Mucosa of stomach (tissue), 1 donor: Measurements from ENCODE around the gene PACSIN3.

Source experiments
- H3K27me3 ChIP-seq: one replicate; pipeline ENCODE4 v1.7.0; 2013; ENCODE audit warnings: mild to moderate bottlenecking, low read length; ENCODE audit not compliant: control insufficient read depth, insufficient read depth
- H3K36me3 ChIP-seq: one replicate; pipeline ENCODE4 v1.7.0; 2013; ENCODE audit warnings: low read length; ENCODE audit not compliant: control insufficient read depth, insufficient read depth
- H3K4me1 ChIP-seq: one replicate; pipeline ENCODE4 v1.7.0; 2013; ENCODE audit warnings: mild to moderate bottlenecking, low read length; ENCODE audit not compliant: control insufficient read depth, insufficient read depth
- H3K4me3 ChIP-seq: one replicate; pipeline ENCODE4 v1.7.0; 2013; ENCODE audit warnings: low read length
- H3K9ac ChIP-seq: one replicate; pipeline ENCODE4 v1.7.0; 2013; ENCODE audit warnings: mild to moderate bottlenecking, low read length, moderate library complexity
- H3K9me3 ChIP-seq: one replicate; pipeline ENCODE4 v1.7.0; 2013; ENCODE audit warnings: mild to moderate bottlenecking, low read length, moderate library complexity; ENCODE audit not compliant: control insufficient read depth
- donor health status: Pancreatic carcinoma.

The PACSIN3 gene

GRCh38 chr11:47144541-47144940, 41.7 kb downstream of the PACSIN3 start:
- H3K4me1 ChIP-seq: peaks cover 11% of the 10 kb centered on the region
- H3K9me3 ChIP-seq: no peaks in the 10 kb centered on the region
- H3K4me3 ChIP-seq: no peak overlapping the region
- no peak overlapping the region for H3K9ac ChIP-seq
- no peaks in the 10 kb centered on the region for H3K27me3 ChIP-seq
- no peaks in the 10 kb centered on the region for H3K36me3 ChIP-seq

GRCh38 chr11:47143322-47143721, 42.9 kb downstream of the PACSIN3 start:
- Histone ChIP-seq H3K4me1 (no peaks in the 10 kb centered on the region), H3K27me3 (no peaks in the 10 kb centered on the region), H3K9me3 (no peaks in the 10 kb centered on the region), H3K4me3 (no peak overlapping the region), H3K9ac (no peak overlapping the region), H3K36me3 (no peaks in the 10 kb centered on the region)

GRCh38 chr11:47139878-47140277, 46.4 kb downstream of the PACSIN3 start:
- no peak overlapping the region for H3K9ac ChIP-seq
- H3K27me3 ChIP-seq: no peaks in the 10 kb centered on the region
- H3K4me1 ChIP-seq: no peaks in the 10 kb centered on the region
- no peaks in the 10 kb centered on the region for H3K9me3 ChIP-seq
- H3K36me3 ChIP-seq: no peaks in the 10 kb centered on the region
- no peak overlapping the region for H3K4me3 ChIP-seq

GRCh38 chr11:47137476-47137875, 48.8 kb downstream of the PACSIN3 start:
- Histone ChIP-seq H3K9me3 (no peaks in the 10 kb centered on the region), H3K4me3 (no peak overlapping the region), H3K27me3 (no peaks in the 10 kb centered on the region), H3K36me3 (no peaks in the 10 kb centered on the region), H3K4me1 (peaks cover 11% of the 10 kb centered on the region), H3K9ac (no peak overlapping the region)

- Histone ChIP-seq H3K9me3 (no peaks in the 10 kb centered on the region), H3K36me3 (no peaks in the 10 kb centered on the region), H3K4me1 (peaks cover 17% of the 10 kb centered on the region), H3K27me3 (no peaks in the 10 kb centered on the region), H3K4me3 (no peak overlapping the region), H3K9ac (no peak overlapping the region)
Measured at GRCh38 chr11:47136921-47137320, 49.3 kb downstream of the PACSIN3 start.

GRCh38 chr11:47136327-47136726, 49.9 kb downstream of the PACSIN3 start:
- Histone ChIP-seq H3K27me3 (no peaks in the 10 kb centered on the region), H3K9me3 (no peaks in the 10 kb centered on the region), H3K4me1 (peaks cover 17% of the 10 kb centered on the region), H3K36me3 (no peaks in the 10 kb centered on the region), H3K4me3 (no peak overlapping the region), H3K9ac (no peak overlapping the region)

GRCh38 chr11:47132981-47133380, 53.3 kb downstream of the PACSIN3 start:
- Histone ChIP-seq H3K9ac (no peak overlapping the region), H3K27me3 (no peaks in the 10 kb centered on the region), H3K4me3 (no peak overlapping the region), H3K4me1 (peaks cover 17% of the 10 kb centered on the region), H3K9me3 (no peaks in the 10 kb centered on the region), H3K36me3 (no peaks in the 10 kb centered on the region)

- Histone ChIP-seq H3K27me3 (no peaks in the 10 kb centered on the region), H3K36me3 (no peaks in the 10 kb centered on the region), H3K4me1 (peaks cover 17% of the 10 kb centered on the region), H3K4me3 (no peak overlapping the region), H3K9me3 (no peaks in the 10 kb centered on the region), H3K9ac (no peak overlapping the region)
Measured at GRCh38 chr11:47132490-47132889, 53.7 kb downstream of the PACSIN3 start.

- Histone ChIP-seq H3K4me3 (no peak overlapping the region), H3K9ac (no peak overlapping the region), H3K27me3 (no peaks in the 10 kb centered on the region), H3K9me3 (no peaks in the 10 kb centered on the region), H3K36me3 (no peaks in the 10 kb centered on the region), H3K4me1 (peaks cover 17% of the 10 kb centered on the region)
Measured at GRCh38 chr11:47131136-47131535, 55.1 kb downstream of the PACSIN3 start.

GRCh38 chr11:47130543-47130942, 55.7 kb downstream of the PACSIN3 start:
- Histone ChIP-seq H3K9ac (no peak overlapping the region), H3K4me1 (peaks cover 17% of the 10 kb centered on the region), H3K27me3 (no peaks in the 10 kb centered on the region), H3K36me3 (no peaks in the 10 kb centered on the region), H3K4me3 (no peak overlapping the region), H3K9me3 (no peaks in the 10 kb centered on the region)
